Endothelial cell of umbilical vein (primary cell): ENCODE data around the gene GRXCR2.

Experiments used
- CTCF ChIP-seq, 2 donors: IDR thresholded peaks; 1 replicate in 1 of 2; 2 replicates in 1 of 2; pipeline ENCODE4 v1.5.1; 2011; ENCODE audit warnings: low read length in 2 of 2, mild to moderate bottlenecking in 2 of 2, moderate library complexity in 2 of 2, control low read depth in 1 of 2, inconsistent platforms in 1 of 2, low read depth in 1 of 2; ENCODE audit not compliant: insufficient read depth in 1 of 2; ENCODE audit errors: extremely low read depth in 1 of 2
- EZH2 ChIP-seq: IDR thresholded peaks from 2 replicates; pipeline ENCODE4 v1.6.1; 2012; ENCODE audit warnings: borderline replicate concordance, low read depth, mild to moderate bottlenecking, moderate library complexity, low read length, inconsistent platforms; ENCODE audit not compliant: severe bottlenecking
- FOS ChIP-seq: IDR thresholded peaks from 2 replicates; pipeline ENCODE4 v1.6.1; 2011; ENCODE audit warnings: mild to moderate bottlenecking, low read length, moderate library complexity, borderline replicate concordance; ENCODE audit not compliant: insufficient read depth
- GATA2 ChIP-seq: IDR thresholded peaks from 2 replicates; pipeline ENCODE4 v1.7.0; 2011; ENCODE audit warnings: low read depth, mild to moderate bottlenecking, moderate library complexity, mixed read lengths, low read length; ENCODE audit not compliant: insufficient read length, insufficient read depth
- JUN ChIP-seq: IDR thresholded peaks from 2 replicates; pipeline ENCODE4 v1.6.1; 2011; ENCODE audit warnings: borderline replicate concordance, low read depth; ENCODE audit not compliant: insufficient read length, insufficient read depth
- MYC ChIP-seq: IDR thresholded peaks from one replicate; pipeline ENCODE4 v1.6.1; 2011; ENCODE audit warnings: mild to moderate bottlenecking, low read depth, low read length
- POLR2A ChIP-seq: IDR thresholded peaks from 2 replicates; pipeline ENCODE4 v1.6.1; 2012; ENCODE audit warnings: low read depth, mild to moderate bottlenecking, control low read depth, low read length
- POLR2AphosphoS5 ChIP-seq: IDR thresholded peaks from 2 replicates; pipeline ENCODE4 v1.6.1; 2012; ENCODE audit warnings: low read depth, mild to moderate bottlenecking, control low read depth, low read length, moderate library complexity; ENCODE audit not compliant: insufficient read depth
- TF ChIP-seq, protein P1 (sequence below): IDR thresholded peaks from 2 replicates; pipeline ENCODE4 v1.6.1; 2011; ENCODE audit not compliant: insufficient read depth, insufficient read length

GRCh38 chr5:145903867-145904266, 31.1 kb upstream of the GRXCR2 start:
- no peak for TF ChIP-seq EZH2
- no peak for TF ChIP-seq POLR2AphosphoS5
- no peak for TF ChIP-seq CTCF (IDR thresholded peaks at IDR 0.05; ENCODE audit: extremely low read depth in 1 of 2, insufficient read depth in 1 of 2, low read depth in 1 of 2, low read length in 2 of 2)
- TF ChIP-seq FOS, result no peak
- no peak for TF ChIP-seq POLR2A
- no peak for TF ChIP-seq JUN
- TF ChIP-seq, protein P1, sequence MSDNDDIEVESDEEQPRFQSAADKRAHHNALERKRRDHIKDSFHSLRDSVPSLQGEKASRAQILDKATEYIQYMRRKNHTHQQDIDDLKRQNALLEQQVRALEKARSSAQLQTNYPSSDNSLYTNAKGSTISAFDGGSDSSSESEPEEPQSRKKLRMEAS, result no peak
- no peak for TF ChIP-seq MYC
- no peak for TF ChIP-seq GATA2
